ENCODE data around the gene EGLN1. TPM values are rescaled to one million over a fixed set of nuclear protein-coding genes. Genes with fewer than 3 reads are reported as not detected.
A peak's percentile ranks its signal among the peaks of the same experiment; 100 is the strongest.
"Not testable (repeated sequence)": the region's sequence is repeated elsewhere in the genome, so short reads cannot be mapped to it uniquely, and the experiment has no call there.

The EGLN1 gene
- total RNA-seq, 1 donor from 2014 or later, result 47.1 TPM

DNA sequence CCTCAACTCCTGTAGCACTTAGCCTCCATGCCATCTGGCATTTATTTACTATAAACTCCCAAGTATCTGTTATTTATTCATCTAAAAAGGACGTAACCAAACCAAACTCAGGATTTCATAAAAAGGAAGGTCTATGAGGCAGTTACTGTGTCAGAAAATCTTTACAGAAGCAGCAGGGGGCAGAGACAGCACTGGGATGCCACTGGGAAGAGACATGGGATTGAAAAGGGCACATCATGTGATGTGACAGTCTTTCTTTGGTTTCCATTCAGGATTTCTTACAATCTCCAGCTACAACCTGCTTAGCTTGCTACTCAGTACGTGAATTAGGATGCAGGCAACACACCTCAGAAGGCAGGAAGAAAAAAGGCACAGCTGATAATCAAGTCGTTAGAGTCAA, 52.8 kb downstream of the EGLN1 start:
- no peak for DNase-seq (ENCODE audit: extremely low read depth, low read depth, low spot score)

DNA sequence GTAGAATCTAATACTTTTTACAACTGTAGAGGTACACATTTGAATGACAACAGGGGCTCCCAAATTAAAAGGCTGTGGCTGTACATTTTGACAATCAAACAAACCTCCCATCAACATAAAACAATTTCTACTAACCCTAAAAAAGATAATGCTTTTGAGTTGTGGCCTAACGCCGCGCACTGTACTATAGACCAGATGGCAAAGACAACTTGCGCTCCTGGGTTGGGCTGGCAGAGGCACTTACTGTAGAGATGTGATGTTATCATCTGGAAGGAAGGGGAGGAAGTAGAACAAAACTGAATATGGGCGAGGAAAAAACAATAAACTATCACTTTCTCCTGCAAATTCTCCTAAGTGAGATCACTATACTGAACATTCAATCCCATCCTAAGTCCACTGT, 57.9 kb downstream of the EGLN1 start:
- DNase-seq (ENCODE audit: extremely low read depth, low read depth, low spot score), result no peak

DNA sequence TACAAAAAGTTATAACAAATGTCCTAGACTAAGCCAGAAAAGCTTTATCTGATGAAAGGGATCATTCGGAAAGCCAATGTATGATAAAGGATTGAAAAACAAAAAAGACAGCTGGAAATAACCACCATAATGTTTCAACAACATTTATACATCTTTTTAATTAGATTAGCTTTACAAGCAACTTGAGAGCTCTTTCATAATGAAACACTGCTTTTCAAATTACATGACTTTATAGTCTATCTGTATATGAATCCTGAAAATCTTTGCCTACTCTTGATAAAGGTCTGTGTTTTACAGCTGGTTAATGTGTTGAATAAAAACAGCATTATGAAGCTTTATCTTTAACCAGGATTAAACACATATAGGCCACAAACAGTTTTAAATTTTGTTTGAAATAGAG, 58.5 kb downstream of the EGLN1 start:
- no peak for DNase-seq (ENCODE audit: extremely low read depth, low read depth, low spot score)

DNA sequence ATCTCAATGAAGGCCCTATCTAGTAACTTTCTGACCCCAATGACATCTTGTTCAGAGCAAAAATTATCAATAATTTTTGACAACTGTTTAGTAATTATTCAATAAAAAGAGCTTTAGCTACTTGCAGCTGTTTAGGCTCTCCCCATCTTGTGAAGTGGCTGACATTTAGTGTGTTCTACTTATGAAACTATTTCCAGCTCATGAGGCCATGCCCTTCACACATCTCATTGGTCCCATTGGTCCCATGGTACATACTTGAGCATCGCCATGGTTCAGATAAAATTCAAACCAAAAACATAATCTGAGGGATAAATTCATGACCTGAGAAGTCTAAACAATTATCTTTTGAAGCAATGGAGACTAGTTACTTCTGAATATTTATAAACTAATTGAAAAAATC, 59.8 kb downstream of the EGLN1 start:
- DNase-seq (ENCODE audit: extremely low read depth, low read depth, low spot score), result no peak

DNA sequence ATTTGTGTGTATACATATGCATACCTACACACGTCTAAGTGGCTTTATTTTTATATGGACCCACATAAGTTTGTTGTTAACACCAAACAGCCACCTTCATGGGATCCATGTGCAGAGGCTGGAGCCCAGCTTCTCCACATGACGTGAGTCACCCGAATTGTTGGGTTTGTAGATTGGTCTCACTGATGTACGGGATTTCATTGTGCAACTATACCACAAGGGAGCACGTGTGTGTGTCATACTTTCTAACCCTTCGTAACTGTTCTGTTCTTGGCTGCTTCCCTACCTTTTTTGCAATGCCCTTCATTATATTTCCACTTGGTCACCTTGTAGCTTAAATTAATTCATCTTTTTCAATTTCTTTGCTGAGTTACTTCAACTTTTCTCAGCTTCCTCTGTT, 63.0 kb downstream of the EGLN1 start:
- no peak for DNase-seq (ENCODE audit: extremely low read depth, low read depth, low spot score)

DNA sequence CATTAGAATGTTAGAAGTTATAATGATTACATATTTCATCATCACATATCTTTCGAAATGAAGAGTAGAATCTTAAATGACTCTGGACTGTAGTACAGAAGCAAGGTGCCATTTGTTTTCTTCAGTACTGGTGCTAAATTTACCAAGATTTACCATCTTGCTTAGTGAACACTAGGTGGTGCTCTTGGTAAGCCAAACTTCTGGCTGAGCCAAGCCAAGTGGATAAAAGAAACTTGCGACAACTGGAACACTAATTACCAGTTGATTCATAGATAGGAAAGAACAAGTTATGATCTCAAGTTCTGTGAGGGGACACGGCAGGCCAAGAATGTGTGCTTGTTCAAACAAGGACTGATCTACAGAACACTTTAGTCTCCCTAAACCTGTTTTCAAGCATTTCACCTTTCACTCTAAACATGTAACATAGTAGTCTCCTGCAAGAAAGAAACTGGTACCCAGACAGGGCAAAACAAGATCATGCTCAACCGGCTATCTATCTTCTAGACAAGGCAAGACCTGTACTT, 64.2 kb downstream of the EGLN1 start:
- DNase-seq (ENCODE audit: extremely low read depth, low read depth, low spot score), result peak; percentile 63

DNA sequence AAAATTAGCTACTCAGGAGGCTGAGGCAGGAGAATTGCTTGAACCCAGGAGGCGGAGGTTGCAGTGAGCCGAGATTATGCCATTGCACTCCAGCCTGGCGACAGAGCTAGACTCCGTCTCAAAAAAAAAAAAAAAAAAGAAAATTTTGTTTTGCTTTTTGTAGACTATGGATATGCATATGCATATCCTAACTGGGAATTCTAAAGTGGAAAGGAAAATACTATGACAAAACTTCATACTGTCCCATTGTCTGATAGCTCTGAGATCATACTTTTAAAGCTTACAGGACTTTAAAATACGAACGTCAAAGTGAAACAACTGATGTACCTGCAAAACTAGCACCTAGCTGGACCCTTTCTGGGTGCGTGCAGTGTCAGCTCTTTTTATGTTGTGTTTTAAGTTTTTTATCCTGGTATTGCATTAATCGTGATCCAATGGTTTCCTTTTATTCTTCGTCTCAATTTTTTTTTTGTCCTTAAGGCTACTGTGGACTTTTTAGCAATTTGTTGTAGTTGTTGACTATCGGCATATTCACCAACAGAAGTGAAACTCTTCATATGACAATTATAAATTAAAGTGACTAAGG, 64.8 kb downstream of the EGLN1 start:
- DNase-seq (ENCODE audit: extremely low read depth, low read depth, low spot score), result no peak

DNA sequence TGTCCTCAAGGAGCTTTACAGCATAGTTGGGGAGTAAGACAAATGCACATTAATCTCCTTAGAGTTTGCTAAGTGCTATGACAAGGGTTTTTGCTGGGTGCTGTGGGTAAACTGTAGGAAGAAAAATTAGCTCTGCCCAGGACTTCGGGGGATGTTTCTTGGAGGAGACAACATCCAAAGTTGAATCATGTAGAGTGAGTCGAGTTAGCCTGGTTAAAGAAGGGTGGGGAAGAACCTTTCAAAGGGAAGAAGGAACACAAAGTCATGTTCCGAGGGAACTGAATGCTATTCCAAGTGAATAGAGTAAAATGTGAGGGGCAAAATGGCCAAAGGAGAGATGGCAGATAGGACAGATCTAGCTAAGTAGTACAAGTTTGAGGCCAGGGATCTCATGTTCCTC, 66.9 kb downstream of the EGLN1 start:
- no peak for DNase-seq (ENCODE audit: extremely low read depth, low read depth, low spot score)

DNA sequence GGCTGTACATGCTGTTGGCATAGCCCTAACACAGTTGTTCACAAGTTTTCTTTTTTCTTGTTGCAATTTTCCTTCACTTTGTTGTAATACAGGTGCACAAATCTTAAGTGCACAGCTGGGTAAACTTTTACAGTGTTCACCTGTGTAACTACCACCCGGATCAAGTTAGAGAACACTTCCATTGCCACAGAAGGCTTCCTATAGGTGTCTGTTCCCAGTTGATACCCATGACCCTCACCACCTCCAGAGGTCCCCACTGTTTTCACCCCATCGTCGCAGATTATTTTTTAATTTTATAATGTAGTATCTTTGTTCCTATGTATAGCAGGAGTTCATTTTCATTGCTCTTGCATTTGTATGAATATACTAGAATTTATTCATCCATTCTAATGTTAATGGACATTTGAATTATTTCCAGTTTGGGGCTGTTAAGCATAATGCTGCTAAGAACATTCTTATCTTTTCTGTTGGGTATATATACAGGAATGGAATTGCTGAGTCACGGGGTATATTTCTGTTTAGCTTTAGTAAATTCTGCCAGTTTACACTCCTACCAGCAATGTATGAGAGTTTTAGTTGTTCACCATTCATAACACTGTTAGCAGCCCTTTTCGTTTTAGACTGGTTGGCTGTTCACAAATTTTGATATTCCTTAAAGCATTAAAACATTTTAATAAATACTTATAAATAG, 67.6 kb downstream of the EGLN1 start:
- DNase-seq (ENCODE audit: extremely low read depth, low read depth, low spot score), result no peak

DNA sequence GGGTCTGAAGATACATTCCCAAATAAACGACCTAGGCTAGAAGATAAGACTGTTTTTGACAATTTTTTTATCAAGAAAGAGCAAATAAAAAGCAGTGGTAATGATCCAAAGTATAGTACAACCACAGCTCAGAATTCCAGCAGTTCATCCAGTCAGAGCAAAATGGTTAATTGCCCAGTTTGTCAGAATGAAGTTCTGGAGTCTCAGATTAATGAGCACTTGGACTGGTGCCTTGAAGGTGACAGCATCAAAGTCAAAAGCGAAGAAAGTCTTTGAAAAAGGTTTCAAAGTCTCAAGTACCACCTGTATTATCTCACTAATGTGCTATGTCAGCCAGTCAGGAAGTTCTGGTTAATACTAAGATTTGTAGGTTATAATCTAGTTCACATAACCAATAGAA, 69.0 kb downstream of the EGLN1 start:
- no peak for DNase-seq (ENCODE audit: extremely low read depth, low read depth, low spot score)

DNA sequence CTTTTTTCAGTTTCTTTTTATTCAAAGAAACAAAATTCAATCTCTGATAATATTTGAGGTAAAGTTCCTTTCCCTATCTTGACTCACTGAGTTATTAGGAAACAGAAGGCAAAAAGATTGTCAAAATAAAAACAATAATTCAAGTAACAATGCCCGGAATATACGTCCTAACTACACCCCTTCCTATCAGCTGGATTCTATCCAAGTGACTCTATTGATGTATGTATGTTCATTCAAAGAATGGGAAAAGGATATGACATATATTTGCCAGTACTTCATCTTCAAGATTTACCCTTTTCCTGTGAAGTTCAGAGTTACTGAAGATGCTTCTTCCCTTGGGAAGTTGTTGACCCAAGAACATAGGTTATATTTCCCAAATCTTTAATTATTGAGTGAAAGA, 70.3 kb downstream of the EGLN1 start:
- peak; percentile 93 for DNase-seq (ENCODE audit: extremely low read depth, low read depth, low spot score)

DNA sequence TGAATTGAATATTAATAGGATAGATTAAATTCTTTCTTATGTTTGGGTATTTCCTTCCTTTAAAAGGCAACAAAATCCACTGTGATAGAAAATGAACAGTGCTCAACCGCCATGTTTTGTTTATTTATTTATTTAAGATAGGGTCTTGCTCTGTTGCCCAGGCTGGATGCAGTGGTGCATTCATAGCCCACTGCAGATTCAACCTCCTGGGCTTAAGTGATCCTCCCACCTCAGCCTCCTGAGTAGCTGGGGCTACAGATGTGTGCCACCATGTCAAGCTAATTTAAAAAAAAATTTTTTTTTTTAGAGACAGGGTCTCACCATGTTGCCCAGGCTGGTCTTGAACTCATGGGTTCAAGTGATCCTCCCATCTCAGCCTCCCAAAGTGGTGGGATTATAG, 73.2 kb downstream of the EGLN1 start:
- DNase-seq (ENCODE audit: extremely low read depth, low read depth, low spot score), result not testable (repeated sequence)

DNA sequence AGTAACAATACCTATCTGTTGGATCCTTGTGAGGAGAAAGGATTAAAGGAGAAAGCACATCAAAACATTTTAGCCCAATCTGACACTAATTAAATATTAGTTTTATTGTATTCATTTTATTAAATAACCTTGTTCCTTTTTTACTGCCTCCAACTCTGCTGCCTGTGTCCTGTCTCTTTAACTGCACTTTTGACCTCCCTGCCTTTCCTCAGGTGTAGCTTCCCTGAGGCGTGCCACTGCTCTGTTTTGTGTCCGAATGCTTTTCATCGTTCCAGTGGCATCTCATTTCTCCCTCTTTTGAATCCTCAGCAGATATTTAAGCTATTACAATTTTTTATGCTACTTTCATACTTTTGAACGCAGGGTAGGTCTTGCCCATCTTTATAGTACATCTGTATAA, 73.6 kb downstream of the EGLN1 start:
- DNase-seq (ENCODE audit: extremely low read depth, low read depth, low spot score), result no peak

DNA sequence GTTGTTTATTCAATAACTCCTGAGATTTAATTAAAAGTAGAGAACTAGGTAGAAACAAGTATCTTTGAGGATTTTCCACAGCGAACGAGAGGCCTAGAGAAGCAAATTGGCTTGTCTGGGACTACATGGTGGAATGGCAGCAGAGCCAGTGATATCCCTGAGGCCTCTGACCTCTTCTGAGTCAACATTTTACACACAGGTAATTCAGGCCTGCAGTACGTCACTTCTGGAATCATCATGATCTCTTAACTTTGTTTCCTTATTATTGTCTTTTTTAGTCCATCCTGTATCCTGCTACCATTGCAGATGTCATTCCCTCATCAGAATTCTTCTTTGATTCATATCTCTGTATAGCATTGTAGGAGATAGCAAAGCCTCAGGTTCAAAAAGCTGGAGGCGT, 74.1 kb downstream of the EGLN1 start:
- DNase-seq (ENCODE audit: extremely low read depth, low read depth, low spot score), result no peak

DNA sequence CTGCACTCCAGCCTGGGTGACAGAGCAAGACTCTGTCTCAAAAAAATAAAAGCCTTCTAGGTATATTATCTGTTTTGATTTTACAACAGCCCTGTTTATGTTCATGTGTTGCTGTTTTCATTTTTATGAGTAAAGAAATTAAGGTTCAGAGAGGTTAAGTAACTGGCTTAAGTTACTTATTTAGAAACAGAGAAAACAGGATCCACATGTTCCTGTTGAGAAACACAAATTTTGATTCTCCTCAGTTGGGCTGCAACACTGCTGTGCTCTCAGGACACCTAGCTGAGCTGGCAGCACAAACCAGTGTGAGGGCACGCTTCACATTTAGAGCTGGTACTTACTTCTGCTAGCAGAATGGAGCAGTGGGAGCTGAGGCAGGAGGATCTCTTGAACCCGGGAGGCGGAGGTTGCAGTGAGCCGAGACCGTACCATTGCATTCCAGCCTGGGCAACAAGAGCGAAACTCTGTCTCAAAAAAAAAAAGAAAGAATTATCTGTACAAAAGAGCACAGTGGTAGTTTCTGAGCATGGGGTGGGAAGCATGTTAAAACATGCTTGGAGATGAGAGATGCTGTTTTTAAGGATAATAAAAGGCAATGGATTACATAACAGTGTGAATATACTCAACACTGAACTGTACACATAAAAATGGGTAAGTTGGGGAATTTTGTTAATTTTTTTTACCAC, 81.6 kb downstream of the EGLN1 start:
- no peak for DNase-seq (ENCODE audit: extremely low read depth, low read depth, low spot score)

DNA sequence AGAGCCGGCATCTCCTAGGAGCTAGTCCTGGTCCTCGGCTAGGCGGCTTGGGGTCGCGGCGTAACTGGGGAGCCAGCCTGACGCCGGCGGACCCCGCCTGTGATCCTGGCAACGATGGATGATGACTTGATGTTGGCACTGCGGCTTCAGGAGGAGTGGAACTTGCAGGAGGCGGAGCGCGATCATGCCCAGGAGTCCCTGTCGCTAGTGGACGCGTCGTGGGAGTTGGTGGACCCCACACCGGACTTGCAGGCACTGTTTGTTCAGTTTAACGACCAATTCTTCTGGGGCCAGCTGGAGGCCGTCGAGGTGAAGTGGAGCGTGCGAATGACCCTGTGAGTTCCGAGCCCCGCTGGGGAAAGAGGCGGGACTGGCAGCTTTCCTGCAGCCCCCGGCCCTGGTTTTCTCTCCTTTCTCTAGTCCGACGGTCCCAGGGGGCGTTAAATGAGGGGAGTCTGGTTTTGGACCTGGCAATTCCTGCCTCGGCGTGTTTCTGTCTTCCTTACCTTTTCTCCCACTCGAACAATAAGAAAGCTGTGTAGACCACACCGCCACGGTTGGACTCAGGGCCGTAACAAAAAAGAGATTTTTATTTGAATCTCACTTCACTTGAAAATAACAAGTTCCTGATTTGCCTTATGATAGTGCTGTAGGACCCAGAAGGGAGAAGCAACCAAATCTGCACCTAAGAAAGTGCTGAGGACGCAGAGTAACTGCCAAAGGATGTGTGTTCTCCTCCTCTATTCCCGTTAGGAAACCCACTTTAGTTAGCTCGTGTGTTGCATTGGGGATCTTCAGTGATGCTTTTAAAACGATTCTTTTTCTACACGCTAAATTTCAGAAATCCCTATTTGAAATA, 83.6 kb downstream of the EGLN1 start, which contains the start of gene SPRTN:
SPRTN (plus strand) TSS at position 24 of the 859 bp plus-strand sequence; CDS start at position 115, 91 bp downstream.
- no peak for DNase-seq (ENCODE audit: extremely low read depth, low read depth, low spot score)

DNA sequence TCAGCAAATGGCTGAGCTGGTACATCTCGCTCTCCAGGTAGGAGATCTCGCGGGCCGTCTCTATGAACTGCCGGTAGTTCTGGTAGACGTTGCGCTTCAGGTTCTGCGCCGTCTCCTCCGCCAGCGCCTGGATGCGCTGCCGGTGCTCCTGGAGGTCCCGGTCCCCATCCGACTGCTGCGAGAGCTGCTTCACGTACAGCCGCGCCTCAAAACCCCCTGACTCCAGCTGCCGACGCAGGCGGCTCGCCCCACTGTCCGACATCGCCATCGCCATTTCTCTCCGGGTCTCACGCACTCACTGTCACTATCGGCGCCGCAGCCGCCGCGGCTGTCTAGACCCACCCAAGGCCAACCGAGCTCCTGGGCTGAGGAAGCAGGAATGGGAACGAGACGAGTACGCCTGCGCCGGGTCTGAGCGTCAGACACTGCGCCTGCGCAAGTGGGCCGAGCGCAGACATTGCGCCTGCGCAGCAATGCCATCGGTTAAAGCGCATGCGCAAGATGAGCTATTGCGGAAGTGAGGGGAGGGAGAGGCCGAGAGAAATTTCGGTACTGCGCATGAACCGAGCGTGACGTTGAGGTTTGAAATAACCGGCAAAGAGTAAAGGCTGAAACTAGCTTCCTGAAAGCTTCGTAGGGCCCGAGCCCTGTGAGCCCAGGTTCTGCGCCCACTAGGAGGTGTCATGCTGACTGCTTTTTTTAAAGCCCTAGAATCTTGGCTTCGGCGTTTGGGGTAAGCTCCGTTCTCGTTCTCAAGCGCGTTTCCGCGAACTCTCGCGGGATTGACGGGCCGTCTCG, 84.4 kb downstream of the EGLN1 start, which contains the start of gene EXOC8:
EXOC8 (minus strand) TSS at position 381 of the 798 bp plus-strand sequence; CDS start at position 274, 107 bp downstream.
- peak; percentile 97 for DNase-seq (ENCODE audit: extremely low read depth, low read depth, low spot score)

DNA sequence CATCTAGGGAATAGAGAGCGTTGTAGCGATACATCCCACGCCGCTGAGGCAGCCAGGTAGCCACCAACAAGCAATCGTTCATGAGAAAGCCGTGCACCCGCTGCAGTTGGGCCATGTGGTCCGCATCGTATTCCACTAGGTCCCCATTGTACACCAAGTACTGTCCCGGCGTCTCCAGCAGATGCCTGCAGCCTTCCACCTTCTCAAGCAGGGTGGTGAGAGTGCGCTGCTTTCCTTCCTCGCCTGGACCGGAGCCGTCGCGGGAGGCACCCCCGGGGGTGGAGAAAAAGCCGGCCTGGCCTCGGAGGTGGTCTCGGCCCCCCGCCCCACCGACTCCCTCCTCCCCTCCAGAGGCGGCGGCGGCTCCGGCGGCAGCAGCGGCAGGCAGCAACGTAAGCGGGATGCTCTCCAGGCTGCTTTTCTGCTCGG, 85.0 kb downstream of the EGLN1 start:
- DNase-seq (ENCODE audit: extremely low read depth, low read depth, low spot score), result no peak

DNA sequence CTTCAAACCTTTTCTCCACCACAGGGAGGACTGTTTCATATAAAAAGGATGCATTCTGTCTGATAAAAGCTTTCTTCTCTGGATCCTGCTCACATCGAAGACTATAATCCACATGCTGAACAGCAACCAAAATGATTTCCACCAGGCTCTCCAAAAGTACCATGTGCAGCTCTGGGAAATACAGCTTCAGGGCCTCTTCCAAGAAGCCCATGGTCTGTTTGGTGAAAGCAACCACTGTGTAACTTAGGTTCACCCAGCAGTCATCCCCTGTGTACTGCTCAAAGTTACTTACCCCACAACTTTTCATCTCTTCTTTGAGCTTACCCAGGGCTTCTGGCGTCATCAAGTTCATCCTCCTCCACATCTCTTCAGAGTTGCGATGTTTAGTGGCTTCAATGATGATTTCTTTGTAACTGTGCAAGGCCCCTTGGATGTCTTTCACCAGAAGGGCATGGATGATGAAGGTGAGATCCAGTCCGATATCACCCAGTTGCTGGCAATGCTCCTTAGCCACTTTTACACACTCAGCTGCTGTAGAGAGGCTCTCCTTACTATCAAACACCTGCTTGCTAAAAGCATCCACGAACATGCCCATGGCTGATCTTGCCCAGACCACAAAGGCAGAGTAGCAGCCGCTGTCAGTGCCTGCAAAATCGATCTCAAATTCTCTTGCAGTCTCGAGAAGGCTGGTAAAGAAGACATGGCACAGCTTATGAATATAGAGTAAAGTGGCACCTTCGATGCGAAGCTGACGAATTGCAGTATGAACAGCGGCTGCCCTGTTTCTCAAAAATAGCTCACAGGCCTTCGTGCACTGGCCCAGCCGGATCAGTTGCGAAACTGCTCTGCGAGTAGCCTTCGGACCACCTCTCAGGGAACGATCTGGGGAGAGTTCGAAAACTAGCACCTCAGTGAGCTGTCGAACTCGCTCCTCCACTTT, 86.2 kb downstream of the EGLN1 start:
- no peak for DNase-seq (ENCODE audit: extremely low read depth, low read depth, low spot score)
